ENCODE measurements around the gene ADD2. TPM values are rescaled to one million over a fixed set of nuclear protein-coding genes. Genes with fewer than 3 reads are reported as not detected.

The ADD2 gene
- total RNA-seq, 1 donor from 2014 or later = 6.1 TPM

DNA sequence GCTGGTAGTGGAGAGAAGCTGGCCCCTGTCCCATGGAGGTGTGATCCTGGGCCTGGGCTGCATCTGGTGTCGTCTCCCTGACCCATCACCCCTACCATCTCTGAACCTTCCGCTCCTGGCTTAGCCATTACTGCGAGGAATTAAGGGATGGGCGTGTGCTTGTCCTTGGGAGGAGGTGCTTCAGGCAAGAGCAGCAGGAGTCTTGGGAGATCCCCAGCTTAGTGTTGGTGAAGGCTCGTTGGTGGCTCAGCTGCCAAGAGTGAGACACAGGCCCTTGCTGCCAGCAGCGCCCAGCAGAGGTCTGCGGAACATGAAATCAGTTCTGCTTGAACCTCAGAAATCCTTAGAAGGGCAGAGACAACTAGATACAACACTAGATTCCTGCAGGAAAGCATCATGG lies 154.5 kb downstream of the ADD2 start:
- intact Hi-C loops (cut with micrococcal nuclease) = no loop called here
- Mint-ChIP-seq H3K27ac (no peak overlapping the region), H3K4me3 (no peak overlapping the region), H3K27me3 (peaks cover 18% of the 10 kb centered on the region), H3K4me1 (no peaks in the 10 kb centered on the region), H3K36me3 (ENCODE audit: low read depth) (no peaks in the 10 kb centered on the region), H3K9me3 (no peaks in the 10 kb centered on the region)
- no peak for DNase-seq

DNA sequence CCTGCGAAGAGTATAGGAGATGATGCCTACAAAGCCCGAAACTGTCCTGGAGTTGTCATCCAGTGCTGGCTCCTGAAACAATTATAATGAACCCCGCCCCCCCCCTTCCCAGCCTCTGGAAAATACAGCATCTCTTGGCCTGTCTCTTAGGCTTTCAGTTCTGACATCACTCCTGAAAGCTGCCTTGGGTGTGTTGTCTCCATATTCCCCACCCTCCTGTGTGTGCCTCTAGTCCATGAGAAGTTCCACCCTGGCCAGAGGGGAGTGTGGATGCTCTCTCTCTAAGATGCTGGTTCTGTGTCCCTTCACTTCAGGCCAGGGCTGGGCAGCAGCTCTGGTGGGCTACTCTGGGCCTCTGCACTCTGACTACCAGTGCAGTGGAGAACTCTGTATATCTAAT lies 155.4 kb downstream of the ADD2 start:
- no peaks in the 10 kb centered on the region for H3K4me1 Mint-ChIP-seq
- H3K27ac Mint-ChIP-seq = no peak overlapping the region
- no peaks in the 10 kb centered on the region for H3K9me3 Mint-ChIP-seq
- H3K4me3 Mint-ChIP-seq = no peak overlapping the region
- intact Hi-C loops (cut with micrococcal nuclease) = no loop called here
- no peaks in the 10 kb centered on the region for H3K36me3 Mint-ChIP-seq (ENCODE audit: low read depth)
- H3K27me3 Mint-ChIP-seq = peaks cover 17% of the 10 kb centered on the region
- DNase-seq = no peak

DNA sequence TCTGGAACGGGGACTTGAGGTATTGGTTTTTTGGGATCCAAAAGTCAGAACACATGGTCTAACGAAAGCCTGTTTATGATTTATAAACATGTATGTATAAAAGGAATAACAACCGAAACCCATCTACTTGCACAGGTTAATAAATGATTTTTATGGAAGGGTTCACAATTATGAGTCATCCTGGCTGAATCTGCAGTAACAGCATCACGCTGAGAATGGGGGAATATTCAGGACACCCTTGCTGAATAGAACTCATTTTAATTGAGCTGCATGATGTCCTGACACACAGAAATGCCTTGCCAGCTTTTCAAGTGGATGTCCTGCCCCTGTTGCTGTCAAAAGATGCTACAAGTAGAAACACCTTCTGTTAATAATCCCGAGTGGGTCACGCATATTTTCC lies 159.6 kb downstream of the ADD2 start:
- Mint-ChIP-seq H3K27me3 (peaks cover 27% of the 10 kb centered on the region), H3K9me3 (no peaks in the 10 kb centered on the region), H3K27ac (no peak overlapping the region), H3K4me1 (no peaks in the 10 kb centered on the region), H3K36me3 (ENCODE audit: low read depth) (no peaks in the 10 kb centered on the region), H3K4me3 (no peak overlapping the region)
- no peak for DNase-seq
- intact Hi-C loops (cut with micrococcal nuclease) = no loop called here

DNA sequence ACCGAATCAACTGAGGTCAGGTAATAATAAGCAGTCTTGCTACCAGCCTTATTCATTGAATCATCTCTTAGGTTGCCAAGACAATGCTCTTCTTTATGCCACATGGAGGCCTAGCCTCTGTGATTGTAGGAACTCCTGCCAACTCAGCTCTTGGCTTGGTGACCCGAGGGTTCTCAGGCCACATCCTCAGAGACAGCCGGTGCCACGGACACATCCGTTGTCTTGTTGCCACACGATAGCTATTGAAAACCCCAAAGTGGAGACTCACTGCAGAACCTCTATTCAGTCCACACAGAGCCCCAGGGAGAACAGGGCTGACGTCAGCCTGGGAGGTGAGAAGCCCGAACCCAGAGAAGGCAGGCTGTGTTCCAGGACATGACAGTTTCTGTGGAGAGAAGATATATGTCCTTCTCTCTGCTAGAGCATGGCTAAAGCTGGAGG lies 160.9 kb downstream of the ADD2 start:
- no peak overlapping the region for H3K27ac Mint-ChIP-seq
- no peaks in the 10 kb centered on the region for H3K4me1 Mint-ChIP-seq
- intact Hi-C loops (cut with micrococcal nuclease) = no loop called here
- no peak overlapping the region for H3K4me3 Mint-ChIP-seq
- DNase-seq = peak; percentile 41
- peaks cover 21% of the 10 kb centered on the region for H3K27me3 Mint-ChIP-seq
- no peaks in the 10 kb centered on the region for H3K9me3 Mint-ChIP-seq
- H3K36me3 Mint-ChIP-seq (ENCODE audit: low read depth) = no peaks in the 10 kb centered on the region

Other genes with a start within 250 kb of the ADD2 start
- not detected in 2 replicates for gene TGFA, start 214.4 kb downstream of the ADD2 start, total RNA-seq
- not detected in 2 replicates for gene FIGLA, start 22.4 kb upstream of the ADD2 start, total RNA-seq
- gene CLEC4F, start 52.4 kb upstream of the ADD2 start, total RNA-seq = not detected in 2 replicates
- not detected in 2 replicates for gene CD207, start 67.6 kb upstream of the ADD2 start, total RNA-seq
- gene VAX2, start 132.4 kb upstream of the ADD2 start, total RNA-seq = not detected in 2 replicates
- not detected in 2 replicates for gene ATP6V1B1, start 167.7 kb upstream of the ADD2 start, total RNA-seq
- not detected in 2 replicates for gene ANKRD53, start 210.4 kb upstream of the ADD2 start, total RNA-seq
- 81.7 and 88.8 TPM in 2 replicates for gene TEX261, start 226.7 kb upstream of the ADD2 start, total RNA-seq

All from activated CD4-positive, alpha-beta T cell treated with anti-CD3 and anti-CD28 coated beads, Interleukin-2, amount 10 ng/mL, durations not matched to agents 24 days and 14 days (primary cell).